Measurements from ENCODE around the gene PPM1H. TPM values are rescaled to one million over a fixed set of nuclear protein-coding genes. Genes with fewer than 3 reads are reported as not detected.
"Not testable (repeated sequence)": the region's sequence is repeated elsewhere in the genome, so short reads cannot be mapped to it uniquely, and the experiment has no call there.

The PPM1H gene
- total RNA-seq, 4 donors from 2014 or later, result 0.83 to 3.0 (median 2.3) TPM

- no peaks in the 10 kb centered on the region for H3K9me3 ChIP-seq
- DNase-seq (ENCODE audit: extremely low spot score), result no peak
- H3K27me3 ChIP-seq, result no peaks in the 10 kb centered on the region
- WGBS, result 100% methylated on average over 3 of the region's 3 CpGs
- no peak overlapping the region for H3K27ac ChIP-seq (replicated peaks in 1 of 4)
- no peak overlapping the region for H3K4me3 ChIP-seq
- intact Hi-C loops (cut with DNase I), result no loop called here
- no peaks in the 10 kb centered on the region for H3K36me3 ChIP-seq
- TF ChIP-seq EP300 (IDR thresholded peaks at IDR 0.05) (no peak), POLR2AphosphoS5 (IDR thresholded peaks at IDR 0.05) (no peak), POLR2A (IDR thresholded peaks at IDR 0.05; ENCODE audit: low read depth) (no peak)
- TF ChIP-seq, protein P1, sequence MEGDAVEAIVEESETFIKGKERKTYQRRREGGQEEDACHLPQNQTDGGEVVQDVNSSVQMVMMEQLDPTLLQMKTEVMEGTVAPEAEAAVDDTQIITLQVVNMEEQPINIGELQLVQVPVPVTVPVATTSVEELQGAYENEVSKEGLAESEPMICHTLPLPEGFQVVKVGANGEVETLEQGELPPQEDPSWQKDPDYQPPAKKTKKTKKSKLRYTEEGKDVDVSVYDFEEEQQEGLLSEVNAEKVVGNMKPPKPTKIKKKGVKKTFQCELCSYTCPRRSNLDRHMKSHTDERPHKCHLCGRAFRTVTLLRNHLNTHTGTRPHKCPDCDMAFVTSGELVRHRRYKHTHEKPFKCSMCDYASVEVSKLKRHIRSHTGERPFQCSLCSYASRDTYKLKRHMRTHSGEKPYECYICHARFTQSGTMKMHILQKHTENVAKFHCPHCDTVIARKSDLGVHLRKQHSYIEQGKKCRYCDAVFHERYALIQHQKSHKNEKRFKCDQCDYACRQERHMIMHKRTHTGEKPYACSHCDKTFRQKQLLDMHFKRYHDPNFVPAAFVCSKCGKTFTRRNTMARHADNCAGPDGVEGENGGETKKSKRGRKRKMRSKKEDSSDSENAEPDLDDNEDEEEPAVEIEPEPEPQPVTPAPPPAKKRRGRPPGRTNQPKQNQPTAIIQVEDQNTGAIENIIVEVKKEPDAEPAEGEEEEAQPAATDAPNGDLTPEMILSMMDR (IDR thresholded peaks at IDR 0.05), result no peak
- no peaks in the 10 kb centered on the region for H3K4me1 ChIP-seq
These were observed 266.2 kb downstream of the PPM1H start for GRCh38 chr12:62668782-62669181.

DNA sequence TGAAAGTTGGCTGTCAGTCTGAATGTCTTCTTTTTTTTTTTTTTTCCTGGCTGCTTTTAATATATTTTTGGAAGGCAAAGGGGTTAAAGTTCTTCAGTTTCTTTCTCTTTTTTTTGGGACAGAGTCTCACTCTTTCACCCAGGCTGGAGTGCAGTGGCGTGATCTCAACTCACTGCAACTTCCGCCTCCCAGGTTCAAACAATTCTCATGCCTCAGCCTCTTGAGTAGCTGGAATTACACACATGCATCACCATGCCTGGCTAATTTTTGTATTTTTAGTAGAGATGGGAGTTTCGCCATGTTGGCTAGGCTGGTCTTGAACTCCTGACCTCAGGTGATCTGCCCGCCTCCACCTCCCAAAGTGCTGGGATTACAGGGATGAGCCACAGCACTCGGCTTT is 270.0 kb downstream of the PPM1H start:
- not testable (repeated sequence) for H3K27ac ChIP-seq (replicated peaks in 1 of 4); H3K27me3 ChIP-seq; H3K9me3 ChIP-seq

GRCh38 chr12:62660756-62661155 is 274.2 kb downstream of the PPM1H start:
- Histone ChIP-seq H3K36me3 (no peaks in the 10 kb centered on the region), H3K9me3 (no peaks in the 10 kb centered on the region), H3K27me3 (no peaks in the 10 kb centered on the region), H3K4me3 (no peak overlapping the region), H3K4me1 (no peaks in the 10 kb centered on the region), H3K27ac (replicated peaks in 1 of 4) (no peak overlapping the region)
- TF ChIP-seq POLR2A (IDR thresholded peaks at IDR 0.05; ENCODE audit: low read depth), result no peak
- TF ChIP-seq EP300 (IDR thresholded peaks at IDR 0.05), result no peak
- TF ChIP-seq, protein P1 (IDR thresholded peaks at IDR 0.05), result no peak
- no peak for TF ChIP-seq POLR2AphosphoS5 (IDR thresholded peaks at IDR 0.05)
- WGBS, result 58% methylated on average over 2 of the region's 2 CpGs
- intact Hi-C loops (cut with DNase I), result no loop called here
- DNase-seq (ENCODE audit: extremely low spot score), result no peak

More for the DNA sequence above, 270.0 kb downstream of the PPM1H start:
- DNase-seq (ENCODE audit: extremely low spot score); H3K4me1 ChIP-seq; H3K4me3 ChIP-seq; intact Hi-C loops (cut with DNase I); H3K36me3 ChIP-seq: not testable (repeated sequence)
- WGBS, result 96% methylated on average over 5 of the region's 5 CpGs

- TF ChIP-seq EP300 (IDR thresholded peaks at IDR 0.05), result no peak
- TF ChIP-seq POLR2AphosphoS5 (IDR thresholded peaks at IDR 0.05), result no peak
- TF ChIP-seq POLR2A (IDR thresholded peaks at IDR 0.05; ENCODE audit: low read depth), result no peak
- TF ChIP-seq, protein P1 (IDR thresholded peaks at IDR 0.05), result no peak
- no peak overlapping the region for H3K27ac ChIP-seq (replicated peaks in 1 of 4)
- no peaks in the 10 kb centered on the region for H3K27me3 ChIP-seq
- intact Hi-C loops (cut with DNase I), result no loop called here
- no peaks in the 10 kb centered on the region for H3K36me3 ChIP-seq
- H3K9me3 ChIP-seq, result no peaks in the 10 kb centered on the region
- DNase-seq (ENCODE audit: extremely low spot score), result no peak
- 70% methylated on average over 3 of the region's 3 CpGs for WGBS
- H3K4me1 ChIP-seq, result no peaks in the 10 kb centered on the region
- no peak overlapping the region for H3K4me3 ChIP-seq
These were observed 275.3 kb downstream of the PPM1H start for GRCh38 chr12:62659453-62660295.

DNA sequence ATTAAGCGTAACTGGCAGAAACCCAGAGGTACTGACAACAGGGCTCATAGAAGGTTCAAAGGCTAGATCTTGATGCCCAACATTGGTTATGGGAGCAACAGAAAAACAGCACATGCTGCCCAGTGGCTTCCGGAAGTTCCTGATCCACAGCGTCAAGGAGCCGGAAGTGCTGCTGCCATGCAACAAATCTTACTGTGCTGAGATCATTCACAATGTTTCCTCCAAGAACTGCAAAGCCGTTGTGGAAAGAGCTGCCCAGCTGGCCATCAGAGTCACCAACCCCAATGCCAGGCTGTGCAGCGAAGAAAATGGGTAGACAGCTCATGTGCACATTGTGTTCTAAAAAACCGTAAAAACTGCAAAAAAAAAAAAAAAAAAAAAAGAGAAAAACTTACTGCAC is 276.0 kb downstream of the PPM1H start:
- no peak for TF ChIP-seq EP300 (IDR thresholded peaks at IDR 0.05)
- no peak for TF ChIP-seq POLR2AphosphoS5 (IDR thresholded peaks at IDR 0.05)
- no peak for TF ChIP-seq POLR2A (IDR thresholded peaks at IDR 0.05; ENCODE audit: low read depth)
- TF ChIP-seq, protein P1 (IDR thresholded peaks at IDR 0.05), result no peak
- H3K9me3 ChIP-seq, result no peaks in the 10 kb centered on the region
- H3K4me3 ChIP-seq, result no peak overlapping the region
- WGBS, result 89% methylated on average over 6 of the region's 7 CpGs
- no peak overlapping the region for H3K27ac ChIP-seq (replicated peaks in 1 of 4)
- no peaks in the 10 kb centered on the region for H3K36me3 ChIP-seq
- no peak for DNase-seq (ENCODE audit: extremely low spot score)
- H3K27me3 ChIP-seq, result no peaks in the 10 kb centered on the region
- no peaks in the 10 kb centered on the region for H3K4me1 ChIP-seq
- intact Hi-C loops (cut with DNase I), result no loop called here
